ENCODE measurements around the gene THUMPD3.

The THUMPD3 gene

GRCh38 chr3:9397906-9398699, 35.2 kb downstream of the THUMPD3 start:
- peak; percentile 51 for DNase-seq

DNA sequence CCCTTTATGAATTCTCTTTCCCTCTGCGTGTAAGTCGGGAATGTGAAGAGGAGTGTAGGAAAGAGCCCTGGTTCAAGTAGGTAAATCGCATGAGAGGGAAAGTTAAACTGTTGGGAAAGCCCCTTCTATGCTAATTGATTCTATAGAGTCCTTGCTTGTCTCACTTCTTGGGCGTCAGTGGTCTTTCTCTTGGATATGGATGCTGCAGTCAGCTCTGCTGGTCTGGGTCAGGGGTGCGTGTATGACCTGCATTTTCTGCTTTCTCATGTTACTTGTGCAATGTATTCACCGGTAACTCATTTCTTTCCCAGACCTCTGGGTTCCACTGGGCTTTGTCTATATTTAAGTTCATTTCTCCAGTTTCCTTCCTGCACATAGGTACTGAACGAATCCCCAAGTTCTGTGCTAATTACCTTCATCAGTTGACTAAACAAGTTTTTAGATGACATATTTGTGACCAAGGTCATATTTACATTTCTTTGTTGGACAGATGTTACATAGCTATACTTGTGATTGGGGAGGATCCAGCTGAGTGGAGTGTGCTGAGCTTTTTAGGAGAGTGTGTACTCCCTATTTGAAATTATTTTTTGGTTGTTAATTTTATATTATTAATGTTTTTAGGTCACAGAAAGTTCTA, 36.0 kb downstream of the THUMPD3 start:
- peak; percentile 30 for DNase-seq

GRCh38 chr3:9399337-9399703, 36.5 kb downstream of the THUMPD3 start:
- no peak for DNase-seq

GRCh38 chr3:9399746-9400145, 36.9 kb downstream of the THUMPD3 start:
- DNase-seq, result peak; percentile 33

GRCh38 chr3:9400616-9401015, 37.8 kb downstream of the THUMPD3 start:
- no peak for DNase-seq

- no peak for DNase-seq
These were observed 39.1 kb downstream of the THUMPD3 start for GRCh38 chr3:9401986-9402385.

GRCh38 chr3:9402410-9403228, 39.8 kb downstream of the THUMPD3 start:
- DNase-seq, result no peak

DNA sequence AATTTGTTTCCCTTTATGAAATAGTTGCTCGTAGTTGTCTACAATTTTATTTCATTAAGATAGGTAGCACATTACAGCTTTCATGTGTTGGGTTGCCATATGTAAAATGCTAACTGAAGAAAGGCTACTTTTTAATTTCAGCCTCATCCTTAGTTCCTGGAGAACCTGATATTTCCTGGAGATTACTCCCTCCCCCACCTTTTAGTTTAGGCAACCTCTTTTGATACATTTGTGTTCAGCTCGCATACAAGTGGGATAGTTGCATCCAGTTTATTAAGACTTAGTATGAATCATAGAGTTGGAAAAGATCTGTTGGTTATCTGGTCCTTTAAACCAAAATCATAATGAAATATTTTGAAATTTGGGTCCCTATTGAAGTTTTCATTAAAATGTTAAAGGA, 40.6 kb downstream of the THUMPD3 start:
- DNase-seq, result no peak

DNA sequence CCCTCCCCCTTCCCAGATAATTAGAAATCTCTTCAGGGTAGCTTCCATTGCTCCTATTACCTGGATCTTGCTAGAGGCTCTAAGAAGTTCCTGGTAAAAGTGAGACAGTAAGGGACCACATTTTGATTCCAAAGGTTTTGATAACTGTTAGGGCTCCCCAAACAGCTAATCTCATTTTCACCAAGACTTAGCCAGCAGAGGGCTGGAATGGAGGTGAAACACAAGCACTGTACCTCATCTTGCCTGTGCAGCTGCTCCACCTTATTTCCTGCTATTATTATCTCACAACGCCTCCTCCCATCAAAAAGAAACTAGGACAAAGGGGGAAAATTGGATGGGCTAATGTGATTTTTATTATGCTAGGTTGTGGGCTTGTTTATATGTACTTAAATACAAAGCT, 41.8 kb downstream of the THUMPD3 start:
- DNase-seq, result no peak

DNA sequence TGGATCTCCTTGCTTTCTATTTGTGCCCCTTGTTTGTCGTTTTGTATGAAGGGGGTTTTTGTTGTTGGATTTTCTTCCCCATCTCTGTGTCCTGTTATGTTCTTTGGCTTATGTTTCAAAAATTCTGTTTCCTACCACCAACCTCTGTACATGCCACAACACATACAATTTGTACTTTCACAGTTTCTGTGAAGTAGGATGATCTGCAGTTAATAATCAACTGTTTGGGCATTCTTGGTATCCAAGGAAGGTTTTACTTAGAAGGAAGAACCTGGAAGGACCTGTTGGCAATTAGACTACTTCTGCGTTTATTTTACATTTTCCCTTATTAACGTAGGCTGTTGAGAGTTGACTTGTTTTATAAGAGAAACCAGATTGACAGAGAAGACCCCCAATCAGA, 42.9 kb downstream of the THUMPD3 start:
- DNase-seq, result no peak

GRCh38 chr3:9406856-9407626, 44.2 kb downstream of the THUMPD3 start:
- DNase-seq, result no peak

- no peak for DNase-seq
These were observed 45.2 kb downstream of the THUMPD3 start for GRCh38 chr3:9408061-9408460.

- no peak for DNase-seq
These were observed 45.7 kb downstream of the THUMPD3 start for GRCh38 chr3:9408546-9408945.

- no peak for DNase-seq
These were observed 47.4 kb downstream of the THUMPD3 start for GRCh38 chr3:9409981-9410854.

- DNase-seq, result no peak
These were observed 48.4 kb downstream of the THUMPD3 start for GRCh38 chr3:9411302-9411701.

DNA sequence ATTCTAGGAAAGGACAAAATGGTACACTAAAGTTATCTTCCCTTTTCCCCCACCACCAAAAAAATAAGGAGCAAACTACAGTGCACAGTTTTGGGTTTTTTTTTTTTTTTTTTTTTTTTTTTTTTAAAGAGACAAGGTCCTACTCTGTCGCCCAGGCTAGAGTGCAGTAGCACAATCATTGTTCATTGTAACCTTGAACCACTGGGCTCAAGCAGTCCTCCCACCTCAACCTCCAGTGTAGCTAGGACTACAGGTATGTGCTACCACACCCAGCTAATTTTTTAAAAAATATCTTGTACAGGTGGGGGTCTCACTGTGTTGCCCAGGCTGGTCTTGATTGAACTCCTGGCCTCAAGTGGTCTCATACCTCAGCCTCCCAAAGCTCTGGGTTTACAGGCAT, 49.4 kb downstream of the THUMPD3 start:
- no peak for DNase-seq

DNA sequence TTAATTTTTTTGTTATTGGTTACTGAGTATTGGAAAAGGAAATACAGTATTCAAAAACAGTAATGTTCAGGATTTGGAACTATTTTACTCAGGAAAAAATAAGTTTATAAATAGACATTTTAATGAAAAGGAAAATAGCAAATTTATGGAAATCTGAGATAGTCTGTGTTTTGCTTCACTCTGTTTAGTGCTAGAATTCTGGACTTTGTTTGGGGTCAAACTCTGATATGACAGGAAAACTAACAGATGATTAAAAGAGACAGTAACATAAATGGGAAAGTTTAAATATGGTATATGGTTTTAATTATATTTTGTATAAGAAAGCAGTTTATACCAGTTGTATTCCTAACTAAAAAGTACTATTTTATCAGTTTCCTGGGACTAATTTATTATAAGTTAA, 52.0 kb downstream of the THUMPD3 start:
- no peak for DNase-seq

- DNase-seq, result no peak
These were observed 52.8 kb downstream of the THUMPD3 start for GRCh38 chr3:9415485-9416138.

DNA sequence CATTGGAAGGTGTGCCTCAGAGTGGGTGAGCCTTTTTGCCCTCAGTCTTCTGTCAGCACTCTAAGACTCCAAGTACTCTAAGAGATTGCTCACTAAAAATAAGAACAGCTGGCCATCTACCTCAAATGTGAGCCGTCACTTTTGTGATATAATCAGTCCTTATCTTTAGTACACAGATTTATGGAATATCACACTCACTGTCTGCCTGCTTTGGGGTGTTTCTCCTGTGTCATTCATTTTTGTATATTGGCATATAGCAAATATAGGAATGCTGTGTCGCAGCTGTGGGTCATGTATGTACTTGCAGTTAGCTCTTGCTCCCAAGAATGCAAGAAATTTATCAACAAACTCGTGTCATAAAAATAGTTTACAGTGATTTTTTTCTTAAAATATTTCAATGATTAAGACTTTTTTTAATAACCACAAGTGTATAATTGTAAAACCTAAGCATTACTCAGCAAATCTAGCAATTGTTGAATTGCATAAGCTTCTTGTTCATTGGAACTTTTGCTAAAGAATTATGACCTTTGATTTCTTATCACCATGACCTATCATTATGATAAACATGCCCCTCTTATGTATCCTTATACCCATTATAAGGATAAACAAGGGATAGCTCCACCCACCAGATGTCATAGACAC, 53.4 kb downstream of the THUMPD3 start:
- no peak for DNase-seq

DNA sequence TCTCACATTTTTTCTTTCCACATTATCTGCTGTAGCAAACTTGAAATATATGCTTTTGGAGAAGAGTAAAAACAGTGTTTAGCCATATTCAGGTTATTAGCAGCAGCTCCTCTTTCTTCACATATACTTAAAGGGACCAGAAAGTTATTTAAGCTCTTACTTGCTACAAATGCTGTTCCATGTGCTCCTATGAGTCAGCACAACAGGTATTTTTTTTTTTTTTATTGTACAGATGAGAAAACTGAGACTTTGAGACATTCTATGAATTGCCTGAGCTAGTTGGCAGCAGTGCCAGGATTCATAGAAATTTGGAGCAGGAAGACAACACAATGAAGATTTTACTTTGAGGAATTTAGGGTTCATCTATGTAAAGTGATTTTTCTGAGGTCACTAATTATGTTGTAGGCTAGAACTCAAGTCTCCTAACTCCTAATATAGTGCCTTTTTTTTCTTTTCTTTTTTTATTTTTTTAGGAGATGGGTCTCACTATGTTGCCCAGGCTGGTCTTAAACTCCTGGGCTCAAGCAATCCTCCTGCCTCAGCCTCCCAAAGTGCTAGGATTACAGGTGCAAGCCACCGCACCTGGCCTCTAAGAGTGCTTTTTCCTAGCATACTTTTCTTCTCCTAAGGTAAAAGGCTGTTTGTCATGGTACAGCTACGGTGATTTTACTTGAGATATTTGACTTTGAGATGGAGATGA, 58.1 kb downstream of the THUMPD3 start:
- no peak for DNase-seq

All from activated CD4-positive, alpha-beta T cell treated with anti-CD3 and anti-CD28 coated beads for 48 hours (primary cell).